DOHH2 (cell line): Measurements from ENCODE around the gene CACNA2D3.

Experiments used
- H3F3A ChIP-seq: fragments of 200-600 bp; sonication (generic), shearing (Covaris generic); 2 replicates; pipeline ENCODE4 v1.6.0; 2016; ENCODE audit warnings: antibody characterized with exemption, mild to moderate bottlenecking; ENCODE audit not compliant: control insufficient read depth, insufficient read depth
- H3K27ac ChIP-seq: fragments of 200-600 bp; sonication (generic); 2 replicates; pipeline ENCODE4 v1.5.1; 2014; ENCODE audit warnings: low read depth, mild to moderate bottlenecking, low read length, moderate library complexity
- H3K27me3 ChIP-seq: fragments of 200-600 bp; sonication (generic); 2 replicates; pipeline ENCODE4 v1.6.1; 2014; ENCODE audit warnings: mild to moderate bottlenecking, low read length, mixed read lengths; ENCODE audit not compliant: control insufficient read depth
- H3K36me3 ChIP-seq: fragments of 200-600 bp; sonication (generic); 2 replicates; pipeline ENCODE4 v1.6.1; 2014; ENCODE audit warnings: mild to moderate bottlenecking, low read length, moderate library complexity, mixed read lengths; ENCODE audit not compliant: control insufficient read depth
- H3K4me1 ChIP-seq: fragments of 200-600 bp; sonication (generic); 2 replicates; pipeline ENCODE4 v1.6.1; 2014; ENCODE audit warnings: mild to moderate bottlenecking, low read length, mixed read lengths; ENCODE audit not compliant: control insufficient read depth
- H3K4me2 ChIP-seq: fragments of 200-600 bp; sonication (generic); 2 replicates; pipeline ENCODE4 v1.6.0; 2014; ENCODE audit warnings: mild to moderate bottlenecking, low read length, moderate library complexity
- H3K4me3 ChIP-seq: fragments of 200-600 bp; sonication (generic); 2 replicates; pipeline ENCODE4 v1.5.1; 2014; ENCODE audit warnings: mild to moderate bottlenecking, low read length, mixed read lengths
- H3K79me2 ChIP-seq: fragments of 200-600 bp; sonication (generic); 2 replicates; pipeline ENCODE4 v1.6.1; 2014; ENCODE audit warnings: mild to moderate bottlenecking, low read length, mixed read lengths; ENCODE audit not compliant: control insufficient read depth
- H3K9me2 ChIP-seq: fragments of 200-600 bp; sonication (generic); replicated peaks from 2 replicates; pipeline ENCODE4 v1.6.1; 2014; ENCODE audit warnings: mild to moderate bottlenecking, low read length, mixed read lengths; ENCODE audit not compliant: control insufficient read depth
- H3K9me3 ChIP-seq: fragments of 200-600 bp; sonication (generic); 2 replicates; pipeline ENCODE4 v1.6.1; 2014; ENCODE audit warnings: antibody characterized with exemption, low read length, mixed read lengths; ENCODE audit not compliant: control insufficient read depth, insufficient read depth
- H4K20me1 ChIP-seq: fragments of 200-600 bp; sonication (generic); 2 replicates; pipeline ENCODE4 v1.6.0; 2014; ENCODE audit warnings: low read depth, mild to moderate bottlenecking, antibody characterized with exemption, low read length, moderate library complexity; ENCODE audit not compliant: control insufficient read depth, insufficient read depth
- CTCF ChIP-seq: fragments of 200-600 bp; sonication (generic); IDR thresholded peaks from one replicate; pipeline ENCODE4 v1.5.1; 2014; ENCODE audit warnings: antibody characterized with exemption, mild to moderate bottlenecking, low read depth, low read length; ENCODE audit not compliant: poor library complexity, severe bottlenecking
- EZH2phosphoT487 ChIP-seq: fragments of 200-600 bp; sonication (generic); IDR thresholded peaks from 2 replicates; pipeline ENCODE4 v1.6.1; 2017; ENCODE audit warnings: borderline replicate concordance, mild to moderate bottlenecking, antibody characterized with exemption, low read length, moderate library complexity, mixed read lengths

CACNA2D3 gene

DNA sequence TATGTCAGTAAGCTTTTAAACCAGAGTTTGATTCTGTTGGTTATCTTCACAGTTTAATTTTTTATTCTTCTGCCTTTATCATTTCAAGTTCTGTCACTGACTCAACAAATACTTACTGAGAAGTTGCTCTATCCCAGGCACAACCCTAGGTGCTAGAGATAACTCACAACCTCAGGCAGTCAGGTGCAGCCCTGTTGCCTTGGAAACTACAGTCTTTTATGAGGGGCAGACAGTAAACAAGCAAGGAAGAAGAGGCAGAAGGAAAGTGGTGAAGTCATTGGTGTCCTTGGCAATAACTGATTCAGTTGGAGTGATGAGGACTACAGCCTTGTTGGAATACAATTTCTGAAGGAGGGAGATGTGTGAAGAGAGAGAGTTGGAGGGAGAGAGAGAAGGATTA, 947.6 kb downstream of the CACNA2D3 start:
- Histone ChIP-seq H3K4me3 (no peak overlapping the region), H3K4me2 (no peak overlapping the region), H3F3A (no peaks in the 10 kb centered on the region), H3K27ac (no peak overlapping the region), H4K20me1 (no peaks in the 10 kb centered on the region), H3K9me3 (no peaks in the 10 kb centered on the region), H3K27me3 (no peaks in the 10 kb centered on the region), H3K9me2 (no peaks in the 10 kb centered on the region), H3K36me3 (no peaks in the 10 kb centered on the region), H3K4me1 (no peaks in the 10 kb centered on the region), H3K79me2 (no peaks in the 10 kb centered on the region)
- no peak for TF ChIP-seq CTCF
- TF ChIP-seq EZH2phosphoT487 = no peak

- H3K27me3 ChIP-seq = no peaks in the 10 kb centered on the region
- TF ChIP-seq CTCF (no peak), EZH2phosphoT487 (no peak)
- no peaks in the 10 kb centered on the region for H3K79me2 ChIP-seq
- H3F3A ChIP-seq = no peaks in the 10 kb centered on the region
- H3K4me3 ChIP-seq = no peak overlapping the region
- H3K9me3 ChIP-seq = no peaks in the 10 kb centered on the region
- no peaks in the 10 kb centered on the region for H3K9me2 ChIP-seq
- no peak overlapping the region for H3K27ac ChIP-seq
- H4K20me1 ChIP-seq = no peaks in the 10 kb centered on the region
- no peaks in the 10 kb centered on the region for H3K36me3 ChIP-seq
- H3K4me2 ChIP-seq = no peak overlapping the region
- no peaks in the 10 kb centered on the region for H3K4me1 ChIP-seq
Measured at GRCh38 chr3:55074796-55075195, 952.4 kb downstream of the CACNA2D3 start.

DNA sequence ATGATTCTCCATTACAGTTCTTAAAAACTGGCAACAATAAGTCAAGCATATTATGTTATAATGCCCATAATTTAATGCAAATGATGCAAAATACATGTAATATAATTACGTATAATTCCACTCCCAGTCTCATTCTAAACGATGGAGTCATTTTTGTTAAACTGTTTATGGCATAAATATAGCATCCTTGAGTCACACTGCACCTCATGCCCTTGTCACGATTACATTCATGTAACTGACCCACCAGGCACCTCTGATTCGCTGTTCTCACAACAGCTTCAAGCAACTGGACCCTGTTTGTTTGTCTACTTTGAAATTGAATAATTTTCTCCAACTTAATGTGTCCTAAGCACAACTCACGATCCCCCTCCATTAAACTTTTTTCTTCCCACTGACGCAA, 953.5 kb downstream of the CACNA2D3 start:
- no peaks in the 10 kb centered on the region for H3K27me3 ChIP-seq
- H3F3A ChIP-seq = no peaks in the 10 kb centered on the region
- H3K4me3 ChIP-seq = no peak overlapping the region
- no peaks in the 10 kb centered on the region for H4K20me1 ChIP-seq
- TF ChIP-seq EZH2phosphoT487 (no peak), CTCF (no peak)
- H3K36me3 ChIP-seq = no peaks in the 10 kb centered on the region
- no peak overlapping the region for H3K27ac ChIP-seq
- no peak overlapping the region for H3K4me2 ChIP-seq
- H3K9me3 ChIP-seq = no peaks in the 10 kb centered on the region
- H3K4me1 ChIP-seq = no peaks in the 10 kb centered on the region
- H3K79me2 ChIP-seq = no peaks in the 10 kb centered on the region
- H3K9me2 ChIP-seq = no peaks in the 10 kb centered on the region

- no peak for TF ChIP-seq EZH2phosphoT487
- no peak for TF ChIP-seq CTCF
- Histone ChIP-seq H3F3A (no peaks in the 10 kb centered on the region), H3K36me3 (no peaks in the 10 kb centered on the region), H4K20me1 (no peaks in the 10 kb centered on the region), H3K4me1 (no peaks in the 10 kb centered on the region), H3K9me3 (no peaks in the 10 kb centered on the region), H3K9me2 (no peaks in the 10 kb centered on the region), H3K4me3 (no peak overlapping the region), H3K79me2 (no peaks in the 10 kb centered on the region), H3K4me2 (no peak overlapping the region), H3K27ac (no peak overlapping the region), H3K27me3 (no peaks in the 10 kb centered on the region)
Measured at GRCh38 chr3:55077726-55078125, 955.4 kb downstream of the CACNA2D3 start.
